Activated naive CD8-positive, alpha-beta T cell treated with anti-CD3 and anti-CD28 coated beads for 36 hours (primary cell): Measurements from ENCODE around the gene PXYLP1. TPM values are rescaled to one million over a fixed set of nuclear protein-coding genes. Genes with fewer than 3 reads are reported as not detected.
A peak's percentile ranks its signal among the peaks of the same experiment; 100 is the strongest.
"Not testable (repeated sequence)": the region's sequence is repeated elsewhere in the genome, so short reads cannot be mapped to it uniquely, and the experiment has no call there.

ENCODE experiments used
- DNase-seq: peaks from one replicate; pipeline ENCODE4 v3.0.0; 2021
- H3K27ac Mint-ChIP-seq: one replicate; pipeline ENCODE4 v1.8.0; 2022; ENCODE audit warnings: mild to moderate bottlenecking, moderate library complexity, mixed read lengths
- H3K27me3 Mint-ChIP-seq: one replicate; pipeline ENCODE4 v1.8.0; 2022; ENCODE audit warnings: mild to moderate bottlenecking, mixed read lengths
- H3K36me3 Mint-ChIP-seq: one replicate; pipeline ENCODE4 v1.8.0; 2021; ENCODE audit warnings: mild to moderate bottlenecking, mixed read lengths
- H3K4me1 Mint-ChIP-seq: one replicate; pipeline ENCODE4 v1.8.0; 2021; ENCODE audit warnings: mixed read lengths
- H3K4me3 Mint-ChIP-seq: one replicate; pipeline ENCODE4 v1.8.0; 2022; ENCODE audit warnings: mild to moderate bottlenecking, moderate library complexity, mixed read lengths
- H3K9me3 Mint-ChIP-seq: one replicate; pipeline ENCODE4 v1.8.0; 2022; ENCODE audit warnings: mixed read lengths
- total RNA-seq, 2 experiments: library from RNA; stranded (reverse); gene quantifications; one replicate each; pipeline ENCODE4 v1.2.3, GENCODE V29; 2021

The PXYLP1 gene
- total RNA-seq = 10 to 100 TPM in 1 of 2 experiments, 1 to 10 TPM in 1; 9.9 to 10.5 TPM

DNA sequence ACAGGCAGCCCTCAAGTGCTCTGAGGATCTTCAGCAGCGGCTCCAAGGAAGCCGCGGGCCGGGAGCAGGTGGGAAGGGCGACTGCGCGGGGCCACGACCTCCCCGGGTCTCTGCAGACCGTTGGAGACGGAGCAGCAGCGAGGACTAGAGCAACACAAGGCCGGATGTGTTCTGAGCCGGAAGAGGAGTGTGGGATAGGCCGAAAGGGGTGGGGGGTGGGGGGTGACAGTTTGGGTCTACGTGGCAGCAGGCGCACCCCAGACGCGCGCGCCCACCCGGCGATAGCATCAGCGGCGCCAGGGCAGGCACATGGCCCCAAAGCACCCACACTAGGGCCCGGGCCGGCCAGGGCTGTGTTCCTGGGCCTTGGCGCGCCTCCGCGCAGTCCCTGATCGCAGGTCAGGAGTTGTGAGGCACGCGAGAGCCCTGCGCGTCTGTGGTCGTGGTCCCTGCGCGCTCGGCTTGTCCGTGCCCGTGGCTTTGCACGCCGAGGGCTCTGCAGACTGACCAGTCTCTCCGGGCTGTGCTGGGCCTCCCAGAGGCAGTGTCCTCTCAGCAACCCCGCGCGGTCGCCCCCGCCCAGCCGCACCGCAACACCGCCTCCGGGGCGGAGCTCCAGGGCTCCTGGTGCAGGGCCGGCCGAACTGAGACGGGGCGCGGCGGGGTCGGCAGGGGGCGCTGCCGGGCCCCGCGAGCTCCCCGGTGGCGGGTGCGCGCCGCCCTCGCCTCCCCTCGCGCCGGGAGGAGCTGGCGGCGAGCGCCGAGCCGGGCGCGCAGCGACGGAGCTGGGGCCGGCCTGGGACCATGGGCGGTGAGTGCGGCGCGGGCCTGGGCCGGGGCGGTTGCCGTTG, at the start of gene PXYLP1:
Gene PXYLP1 (plus strand): TSS at position 725 of the 851 bp plus-strand sequence. CDS start 28,351 bp downstream, outside the sequence.
- Mint-ChIP-seq H3K4me3 (peak within 1 kb of the TSS; percentile 89), H3K9me3 (no peaks in the 10 kb centered on the region), H3K4me1 (peaks cover 37% of the 10 kb centered on the region), H3K36me3 (peaks cover 10% of the 10 kb centered on the region), H3K27ac (peak within 1 kb of the TSS; percentile 96), H3K27me3 (no peaks in the 10 kb centered on the region)
- peak; percentile 94 for DNase-seq

- no peak for DNase-seq
- no peaks in the 10 kb centered on the region for H3K27me3 Mint-ChIP-seq
These were observed 48.0 kb upstream of the PXYLP1 start for GRCh38 chr3:141183606-141184005.

GRCh38 chr3:141184430-141184829, 47.2 kb upstream of the PXYLP1 start:
- Mint-ChIP-seq H3K27me3 (no peaks in the 10 kb centered on the region), H3K4me3 (no peak overlapping the region), H3K4me1 (no peaks in the 10 kb centered on the region), H3K9me3 (peaks cover 2% of the 10 kb centered on the region), H3K36me3 (no peaks in the 10 kb centered on the region), H3K27ac (no peak overlapping the region)
- no peak for DNase-seq

More at GRCh38 chr3:141183606-141184005, 48.0 kb upstream of the PXYLP1 start:
- peaks cover 4% of the 10 kb centered on the region for H3K9me3 Mint-ChIP-seq
- H3K4me3 Mint-ChIP-seq = no peak overlapping the region
- H3K36me3 Mint-ChIP-seq = no peaks in the 10 kb centered on the region
- H3K27ac Mint-ChIP-seq = no peak overlapping the region
- H3K4me1 Mint-ChIP-seq = no peaks in the 10 kb centered on the region

DNA sequence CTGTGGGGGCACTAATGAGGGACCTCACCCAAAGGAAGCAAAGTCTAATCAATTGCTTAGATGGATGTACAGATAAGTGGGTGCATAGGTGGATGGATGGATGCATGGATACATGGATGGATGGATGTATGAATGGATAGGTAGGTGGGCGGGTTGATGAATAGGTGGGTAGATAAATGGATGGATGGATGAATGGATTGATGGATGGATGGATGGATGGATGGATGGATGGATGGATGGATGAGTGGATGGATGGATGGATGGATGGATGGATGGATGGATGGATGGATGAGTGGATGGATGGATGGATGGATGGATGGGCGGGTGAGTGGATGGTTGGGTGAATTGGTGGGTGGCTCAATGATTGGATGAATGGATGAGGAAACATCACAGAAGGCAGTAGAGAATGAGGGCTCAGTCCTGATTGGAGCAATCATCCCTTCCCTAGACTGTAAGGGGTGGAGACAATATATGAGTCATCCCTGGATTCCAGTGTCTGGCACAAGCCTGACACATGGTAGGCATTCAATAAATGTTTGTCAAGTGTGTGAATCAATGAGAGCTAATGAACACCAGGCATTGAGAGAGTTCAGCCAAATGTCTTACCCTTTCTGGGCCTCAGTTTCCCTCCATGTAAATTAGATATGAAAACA, 40.4 kb upstream of the PXYLP1 start:
- no peak for DNase-seq
- no peak overlapping the region for H3K27ac Mint-ChIP-seq
- peaks cover 6% of the 10 kb centered on the region for H3K27me3 Mint-ChIP-seq
- peaks cover 10% of the 10 kb centered on the region for H3K4me1 Mint-ChIP-seq
- no peak overlapping the region for H3K4me3 Mint-ChIP-seq
- H3K9me3 Mint-ChIP-seq = no peaks in the 10 kb centered on the region
- H3K36me3 Mint-ChIP-seq = no peaks in the 10 kb centered on the region

- Mint-ChIP-seq H3K4me3 (no peak overlapping the region), H3K36me3 (no peaks in the 10 kb centered on the region), H3K4me1 (peaks cover 10% of the 10 kb centered on the region), H3K27ac (no peak overlapping the region), H3K27me3 (peaks cover 6% of the 10 kb centered on the region), H3K9me3 (no peaks in the 10 kb centered on the region)
- DNase-seq = peak; percentile 90
These were observed 39.3 kb upstream of the PXYLP1 start for GRCh38 chr3:141192345-141192744.

DNA sequence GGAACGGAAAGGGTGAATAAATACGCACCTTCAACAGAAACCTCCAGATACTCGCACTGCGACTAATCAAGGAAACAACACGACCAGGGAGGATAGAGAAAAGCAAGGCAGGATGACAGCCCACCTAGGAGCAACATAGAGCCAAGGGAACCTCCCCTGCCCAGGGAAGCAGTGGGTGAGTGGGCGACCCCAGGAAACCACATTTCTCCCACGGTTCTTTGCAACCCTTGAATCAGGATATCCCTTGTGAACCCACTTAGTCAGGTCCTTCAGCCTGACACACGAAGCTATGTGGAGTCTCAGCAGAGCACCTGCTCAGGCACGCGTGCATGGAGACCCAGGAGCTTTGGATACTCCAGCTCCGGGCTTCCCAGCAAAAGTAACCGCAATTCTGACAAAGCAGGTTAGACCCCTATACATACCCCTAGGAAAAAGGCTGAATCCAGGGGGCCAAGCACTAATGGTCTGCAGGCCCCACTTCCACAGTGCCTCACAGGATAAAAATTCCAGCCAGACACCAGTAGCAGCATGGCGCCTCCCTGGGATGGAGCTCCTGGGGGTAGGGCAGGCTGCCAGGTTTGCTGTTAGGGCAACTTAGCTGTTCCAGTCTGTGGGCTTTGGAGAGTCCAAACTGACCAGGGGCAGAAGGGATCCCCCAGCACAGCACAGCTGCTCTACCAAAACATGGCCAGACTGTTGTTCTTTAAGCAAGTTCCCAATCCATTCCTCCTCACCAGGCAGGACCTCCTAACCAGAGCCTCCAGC, 38.4 kb upstream of the PXYLP1 start:
- no peak overlapping the region for H3K27ac Mint-ChIP-seq
- no peak for DNase-seq
- H3K27me3 Mint-ChIP-seq = peaks cover 6% of the 10 kb centered on the region
- no peaks in the 10 kb centered on the region for H3K36me3 Mint-ChIP-seq
- H3K4me1 Mint-ChIP-seq = peaks cover 10% of the 10 kb centered on the region
- no peak overlapping the region for H3K4me3 Mint-ChIP-seq
- H3K9me3 Mint-ChIP-seq = no peaks in the 10 kb centered on the region

DNA sequence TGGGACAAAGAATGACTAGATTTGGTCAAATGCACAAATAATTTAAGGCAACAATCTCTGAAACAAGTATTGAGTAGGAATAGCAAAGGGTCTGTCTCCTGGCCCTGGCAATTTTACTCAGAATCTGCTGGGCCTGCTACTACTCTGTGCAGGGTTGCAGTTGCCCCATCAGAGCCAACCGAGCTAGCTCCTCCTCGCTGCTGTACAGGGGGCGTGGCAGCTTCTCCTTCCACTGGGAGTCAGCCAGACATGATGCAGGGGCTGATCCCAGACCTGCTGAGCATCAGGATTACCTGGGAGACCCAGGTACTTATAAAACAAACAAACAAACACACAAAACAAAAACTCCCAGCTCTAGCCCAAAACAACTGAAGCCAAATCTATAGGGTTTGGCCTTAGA, 30.5 kb upstream of the PXYLP1 start:
- Mint-ChIP-seq H3K4me1 (no peaks in the 10 kb centered on the region), H3K36me3 (no peaks in the 10 kb centered on the region), H3K27me3 (no peaks in the 10 kb centered on the region), H3K27ac (no peak overlapping the region), H3K9me3 (no peaks in the 10 kb centered on the region), H3K4me3 (no peak overlapping the region)
- DNase-seq = no peak

- Mint-ChIP-seq H3K4me1 (no peaks in the 10 kb centered on the region), H3K27ac (no peak overlapping the region), H3K4me3 (no peak overlapping the region), H3K9me3 (no peaks in the 10 kb centered on the region), H3K27me3 (peaks cover 4% of the 10 kb centered on the region), H3K36me3 (no peaks in the 10 kb centered on the region)
- DNase-seq = no peak
These were observed 28.9 kb upstream of the PXYLP1 start for GRCh38 chr3:141202682-141203081.

DNA sequence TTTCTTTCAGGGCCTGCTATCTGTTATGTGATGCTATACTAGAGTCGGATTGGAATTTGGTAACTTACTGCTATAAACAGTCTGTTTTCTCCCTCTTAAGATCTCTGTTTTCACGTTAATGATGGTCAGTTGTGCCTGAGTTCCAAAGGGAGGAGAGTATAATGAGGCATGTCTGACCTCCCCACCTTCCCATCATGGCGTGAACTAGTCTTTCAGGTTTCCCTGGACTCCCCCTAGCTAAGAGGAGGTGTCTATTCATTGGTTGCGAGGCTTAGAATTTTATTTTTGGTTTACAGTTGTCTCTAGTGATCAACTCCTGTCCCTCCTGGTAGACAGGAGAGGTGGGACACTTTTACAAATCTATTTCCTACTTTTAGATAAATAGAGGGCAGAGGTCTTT, 27.8 kb upstream of the PXYLP1 start:
- peaks cover 4% of the 10 kb centered on the region for H3K27me3 Mint-ChIP-seq
- no peak overlapping the region for H3K4me3 Mint-ChIP-seq
- no peak overlapping the region for H3K27ac Mint-ChIP-seq
- DNase-seq = no peak
- H3K9me3 Mint-ChIP-seq = no peaks in the 10 kb centered on the region
- H3K4me1 Mint-ChIP-seq = no peaks in the 10 kb centered on the region
- H3K36me3 Mint-ChIP-seq = no peaks in the 10 kb centered on the region

DNA sequence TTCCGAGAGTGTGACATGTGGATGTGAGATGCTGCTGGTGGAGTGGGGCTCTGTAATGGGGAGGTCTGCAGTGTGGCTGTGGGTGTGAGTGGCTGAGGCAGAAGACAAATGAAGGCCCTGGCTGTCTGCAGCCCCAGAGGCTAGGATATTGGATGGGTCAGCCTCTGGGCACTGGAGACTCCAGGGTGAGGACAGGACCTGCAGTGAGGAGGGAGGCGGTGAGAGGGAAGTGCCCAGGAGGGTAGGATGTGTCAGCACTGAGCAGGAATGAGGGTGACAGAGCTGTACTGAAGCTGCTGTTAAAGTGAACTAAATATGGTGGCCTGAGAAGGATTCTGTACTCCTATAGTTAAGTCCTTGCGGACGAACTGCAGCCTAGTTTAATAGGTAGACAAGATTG, 27.3 kb upstream of the PXYLP1 start:
- no peak overlapping the region for H3K4me3 Mint-ChIP-seq
- no peak for DNase-seq
- no peak overlapping the region for H3K27ac Mint-ChIP-seq
- H3K9me3 Mint-ChIP-seq = no peaks in the 10 kb centered on the region
- no peaks in the 10 kb centered on the region for H3K36me3 Mint-ChIP-seq
- peaks cover 4% of the 10 kb centered on the region for H3K27me3 Mint-ChIP-seq
- no peaks in the 10 kb centered on the region for H3K4me1 Mint-ChIP-seq

GRCh38 chr3:141211306-141211705, 20.3 kb upstream of the PXYLP1 start:
- not testable (repeated sequence) for DNase-seq, H3K4me3 Mint-ChIP-seq, H3K27ac Mint-ChIP-seq, H3K27me3 Mint-ChIP-seq, H3K4me1 Mint-ChIP-seq, H3K36me3 Mint-ChIP-seq, H3K9me3 Mint-ChIP-seq

DNA sequence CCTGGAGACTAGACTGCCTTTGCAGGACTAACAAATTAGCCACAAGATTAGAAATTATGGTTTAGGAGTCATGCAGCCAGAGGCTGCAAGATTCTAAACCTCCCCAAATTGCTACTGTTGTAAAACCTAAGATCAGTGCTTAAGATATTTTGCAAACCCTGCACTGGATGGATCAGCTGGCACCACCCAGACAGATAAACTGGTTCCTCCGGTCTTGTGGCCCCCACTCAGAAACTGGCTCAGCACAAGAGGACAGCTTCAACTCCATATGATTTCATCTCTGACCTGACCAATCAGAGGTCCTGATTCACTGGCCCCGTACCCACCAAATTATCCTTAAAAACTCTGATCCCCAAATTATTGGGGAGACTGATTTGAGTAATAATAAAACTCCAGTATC, 19.5 kb upstream of the PXYLP1 start:
- H3K27ac Mint-ChIP-seq = no peak overlapping the region
- no peaks in the 10 kb centered on the region for H3K4me1 Mint-ChIP-seq
- no peak for DNase-seq
- H3K4me3 Mint-ChIP-seq = no peak overlapping the region
- no peaks in the 10 kb centered on the region for H3K36me3 Mint-ChIP-seq
- H3K27me3 Mint-ChIP-seq = no peaks in the 10 kb centered on the region
- H3K9me3 Mint-ChIP-seq = no peaks in the 10 kb centered on the region

GRCh38 chr3:141212555-141212954, 19.1 kb upstream of the PXYLP1 start:
- Mint-ChIP-seq H3K27ac (no peak overlapping the region), H3K27me3 (no peaks in the 10 kb centered on the region), H3K4me3 (no peak overlapping the region), H3K9me3 (no peaks in the 10 kb centered on the region), H3K4me1 (no peaks in the 10 kb centered on the region), H3K36me3 (no peaks in the 10 kb centered on the region)
- DNase-seq = no peak

DNA sequence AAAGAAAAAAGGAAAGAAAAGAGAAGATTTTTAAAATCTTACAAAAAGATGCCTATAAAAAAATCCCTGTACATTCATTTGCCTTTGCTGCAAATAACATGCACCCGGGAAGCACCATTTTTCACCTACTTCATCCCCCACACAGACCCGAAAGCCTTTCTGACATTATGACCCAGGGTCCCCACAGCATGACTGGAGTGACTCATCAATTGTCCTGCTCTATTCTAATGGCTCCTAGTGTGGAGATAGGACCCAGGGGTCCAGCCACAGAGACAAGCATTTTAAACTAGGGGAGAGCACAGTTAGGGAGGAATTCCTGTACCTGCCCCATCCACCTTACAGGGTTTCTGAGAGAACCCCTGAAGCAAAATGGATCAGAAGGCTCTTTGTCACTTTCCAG, 14.7 kb upstream of the PXYLP1 start:
- no peaks in the 10 kb centered on the region for H3K27me3 Mint-ChIP-seq
- H3K27ac Mint-ChIP-seq = no peak overlapping the region
- H3K4me3 Mint-ChIP-seq = no peak overlapping the region
- H3K36me3 Mint-ChIP-seq = no peaks in the 10 kb centered on the region
- DNase-seq = no peak
- H3K4me1 Mint-ChIP-seq = no peaks in the 10 kb centered on the region
- no peaks in the 10 kb centered on the region for H3K9me3 Mint-ChIP-seq

- no peak overlapping the region for H3K4me3 Mint-ChIP-seq
These were observed 14.2 kb upstream of the PXYLP1 start for GRCh38 chr3:141217389-141217788.

More at GRCh38 chr3:141217389-141217788, 14.2 kb upstream of the PXYLP1 start:
- DNase-seq = no peak
- Mint-ChIP-seq H3K27ac (no peak overlapping the region), H3K27me3 (no peaks in the 10 kb centered on the region), H3K4me1 (no peaks in the 10 kb centered on the region), H3K36me3 (no peaks in the 10 kb centered on the region), H3K9me3 (no peaks in the 10 kb centered on the region)
